Mesodermal cell (in vitro differentiated cells): ENCODE results near the gene SLC43A2.
A peak's percentile ranks its signal among the peaks of the same experiment; 100 is the strongest.

Experiments used
- H3K27ac ChIP-seq: 2 replicates; pipeline ENCODE4 v1.7.0; 2013; ENCODE audit warnings: mild to moderate bottlenecking, low read depth, low read length, moderate library complexity; ENCODE audit not compliant: severe bottlenecking
- H3K36me3 ChIP-seq: 2 replicates; pipeline ENCODE4 v1.7.1; 2013; ENCODE audit warnings: mild to moderate bottlenecking, low read length, moderate library complexity; ENCODE audit not compliant: control insufficient read depth, insufficient read depth
- H3K4me1 ChIP-seq: one replicate; pipeline ENCODE4 v1.7.1; 2013; ENCODE audit warnings: mild to moderate bottlenecking, low read length; ENCODE audit not compliant: insufficient read depth, control insufficient read depth, poor library complexity, severe bottlenecking
- H3K4me3 ChIP-seq: 2 replicates; pipeline ENCODE4 v1.7.0; 2013; ENCODE audit warnings: low read length, control low read depth, mild to moderate bottlenecking; ENCODE audit not compliant: insufficient read depth, poor library complexity, severe bottlenecking; ENCODE audit errors: extremely low read depth
- H3K9me3 ChIP-seq: 2 replicates; pipeline ENCODE4 v1.7.1; 2013; ENCODE audit warnings: mild to moderate bottlenecking, low read length, moderate library complexity; ENCODE audit not compliant: control insufficient read depth
- WGBS, 2 experiments: methylation state at CpG; one replicate each; pipeline ENCODE4 v1.1.5; 2013; ENCODE audit warnings: missing lambda C conversion rate in 2 of 2; ENCODE audit not compliant: insufficient coverage in 2 of 2; 5-methylcytosine and 5-hydroxymethylcytosine counted together

The SLC43A2 gene

GRCh38 chr17:1649844-1650501, 21.3 kb upstream of the SLC43A2 start, which contains the start of gene RILP:
Gene RILP, minus strand, starts transcription at chr17:1649866. Its CDS starts 62 bp downstream, at chr17:1649804.
- Histone ChIP-seq H3K27ac (peak within 1 kb of the TSS; percentile 78), H3K9me3 (no peaks in the 10 kb centered on the region), H3K4me3 (peak within 1 kb of the TSS; percentile 50), H3K4me1 (peaks cover 49% of the 10 kb centered on the region), H3K36me3 (peaks cover 48% of the 10 kb centered on the region)
- WGBS, 2 experiments: 54 to 78% methylated on average over 12 to 17 of the region's 23 CpGs

- 1% methylated on average over 46 to 74 of the region's 100 CpGs for WGBS, 2 experiments
- peak overlapping the region; percentile 78 for H3K27ac ChIP-seq
- peak overlapping the region; percentile 50 for H3K4me3 ChIP-seq
- peaks cover 41% of the 10 kb centered on the region for H3K36me3 ChIP-seq
- peaks cover 57% of the 10 kb centered on the region for H3K4me1 ChIP-seq
- no peaks in the 10 kb centered on the region for H3K9me3 ChIP-seq
Measured at GRCh38 chr17:1648963-1649843, 20.6 kb upstream of the SLC43A2 start.

GRCh38 chr17:1648173-1648962, 19.7 kb upstream of the SLC43A2 start:
- 22 to 28% methylated on average over 50 to 52 of the region's 54 CpGs for WGBS, 2 experiments
- peak overlapping the region; percentile 62 for H3K27ac ChIP-seq
- peaks cover 32% of the 10 kb centered on the region for H3K36me3 ChIP-seq
- no peaks in the 10 kb centered on the region for H3K9me3 ChIP-seq
- peaks cover 62% of the 10 kb centered on the region for H3K4me1 ChIP-seq
- peak overlapping the region; percentile 33 for H3K4me3 ChIP-seq

- H3K36me3 ChIP-seq: peaks cover 26% of the 10 kb centered on the region
- H3K9me3 ChIP-seq: no peaks in the 10 kb centered on the region
- no peak overlapping the region for H3K4me3 ChIP-seq
- H3K4me1 ChIP-seq: peaks cover 62% of the 10 kb centered on the region
- WGBS, 2 experiments: 90 to 91% methylated on average over 11 of the region's 11 CpGs
- H3K27ac ChIP-seq: peak overlapping the region; percentile 62
Measured at GRCh38 chr17:1647802-1648171, 19.2 kb upstream of the SLC43A2 start.

- no peaks in the 10 kb centered on the region for H3K9me3 ChIP-seq
- H3K4me3 ChIP-seq: no peak overlapping the region
- H3K36me3 ChIP-seq: peaks cover 12% of the 10 kb centered on the region
- peaks cover 57% of the 10 kb centered on the region for H3K4me1 ChIP-seq
- 86 to 87% methylated on average over 8 to 9 of the region's 13 CpGs for WGBS, 2 experiments
- H3K27ac ChIP-seq: no peak overlapping the region
Measured at GRCh38 chr17:1646199-1646875, 17.7 kb upstream of the SLC43A2 start.

- Histone ChIP-seq H3K27ac (no peak within 1 kb of the TSS), H3K9me3 (no peaks in the 10 kb centered on the region), H3K4me3 (peak within 1 kb of the TSS; percentile 28), H3K4me1 (peaks cover 54% of the 10 kb centered on the region), H3K36me3 (peaks cover 4% of the 10 kb centered on the region)
- WGBS, 2 experiments: 72 to 77% methylated on average over 17 of the region's 25 CpGs
Measured at GRCh38 chr17:1645207-1646171, 16.9 kb upstream of the SLC43A2 start, which contains the start of gene SCARF1. Gene SCARF1, minus strand, starts transcription at chr17:1645732. Its CDS starts 35 bp downstream, at chr17:1645697.

- Histone ChIP-seq H3K4me1 (peaks cover 52% of the 10 kb centered on the region), H3K9me3 (no peaks in the 10 kb centered on the region), H3K4me3 (peak overlapping the region; percentile 28), H3K36me3 (no peaks in the 10 kb centered on the region), H3K27ac (no peak overlapping the region)
- 78 to 81% methylated on average over 12 to 13 of the region's 15 CpGs for WGBS, 2 experiments
Measured at GRCh38 chr17:1644493-1645206, 16.0 kb upstream of the SLC43A2 start.

- Histone ChIP-seq H3K36me3 (no peaks in the 10 kb centered on the region), H3K4me1 (peaks cover 58% of the 10 kb centered on the region), H3K4me3 (peak overlapping the region; percentile 28), H3K27ac (no peak overlapping the region), H3K9me3 (no peaks in the 10 kb centered on the region)
- 58 to 76% methylated on average over 7 to 11 of the region's 13 CpGs for WGBS, 2 experiments
Measured at GRCh38 chr17:1643999-1644492, 15.4 kb upstream of the SLC43A2 start.
